Keratinocyte (primary cell): ENCODE measurements around the gene DDIT3. TPM values are rescaled to one million over a fixed set of nuclear protein-coding genes. Genes with fewer than 3 reads are reported as not detected.

Experiments used
- DNase-seq: peaks from one replicate; pipeline ENCODE4 v3.0.0-alpha.2; 2011; ENCODE audit warnings: low read depth, missing footprints, low spot score
- FAIRE-seq: peaks from 2 replicates; lab custom pipeline; 2011; peaks lifted over from hg19 to GRCh38; lab: Jason Lieb, UNC
- H2AFZ ChIP-seq: 2 replicates; pipeline ENCODE4 v1.6.0; 2012; ENCODE audit warnings: low read length, control low read depth, inconsistent platforms; ENCODE audit not compliant: control insufficient read depth
- H3K27ac ChIP-seq: 2 replicates; pipeline ENCODE4 v1.5.1; 2011; ENCODE audit warnings: low read length; ENCODE audit not compliant: control insufficient read depth, insufficient read depth
- H3K27me3 ChIP-seq: 3 replicates; pipeline ENCODE4 v1.6.0; 2011; ENCODE audit warnings: low read length; ENCODE audit not compliant: control insufficient read depth, insufficient read depth; ENCODE audit errors: extremely low read depth
- H3K36me3 ChIP-seq, 2 experiments: 2 replicates in 1 of 2; 3 replicates in 1 of 2; pipeline ENCODE4 v1.5.1; 2011; ENCODE audit warnings: low read length in 2 of 2, mild to moderate bottlenecking in 1 of 2; ENCODE audit not compliant: control insufficient read depth in 2 of 2, insufficient read depth in 2 of 2; ENCODE audit errors: extremely low read depth in 1 of 2
- H3K4me1 ChIP-seq: 3 replicates; pipeline ENCODE4 v1.5.1; 2011; ENCODE audit warnings: low read length; ENCODE audit not compliant: control insufficient read depth, insufficient read depth; ENCODE audit errors: extremely low read depth
- H3K4me2 ChIP-seq: 3 replicates; pipeline ENCODE4 v1.6.0; 2011; ENCODE audit warnings: low read depth, low read length; ENCODE audit not compliant: control insufficient read depth, insufficient read depth; ENCODE audit errors: extremely low read depth
- H3K4me3 ChIP-seq, 3 experiments: fragments of 200-600 bp in 1 of 3; sonication (generic) in 1 of 3; 2 replicates in 2 of 3; 3 replicates in 1 of 3; pipeline ENCODE4 v1.5.1; 2011 to 2016; ENCODE audit warnings: low read length in 3 of 3, mild to moderate bottlenecking in 3 of 3, control low read depth in 2 of 3, inconsistent platforms in 1 of 3, low read depth in 1 of 3, mixed read lengths in 1 of 3, mixed run types in 1 of 3, moderate library complexity in 1 of 3; ENCODE audit not compliant: control insufficient read depth in 2 of 3, insufficient read depth in 2 of 3; ENCODE audit errors: extremely low read depth in 1 of 3
- H3K79me2 ChIP-seq: 2 replicates; pipeline ENCODE4 v1.6.0; 2012; ENCODE audit warnings: low read length; ENCODE audit not compliant: control insufficient read depth, insufficient read depth
- H3K9ac ChIP-seq: 3 replicates; pipeline ENCODE4 v1.6.0; 2011; ENCODE audit warnings: low read length; ENCODE audit not compliant: control insufficient read depth, insufficient read depth; ENCODE audit errors: extremely low read depth
- H3K9me1 ChIP-seq: 3 replicates; pipeline ENCODE4 v1.6.0; 2011; ENCODE audit warnings: low read length; ENCODE audit not compliant: control insufficient read depth, insufficient read depth; ENCODE audit errors: extremely low read depth
- H3K9me3 ChIP-seq: 2 replicates; pipeline ENCODE4 v1.5.1; 2012; ENCODE audit warnings: low read depth, low read length; ENCODE audit not compliant: control insufficient read depth
- H4K20me1 ChIP-seq: 3 replicates; pipeline ENCODE4 v1.6.0; 2011; ENCODE audit warnings: low read length; ENCODE audit not compliant: control insufficient read depth, insufficient read depth; ENCODE audit errors: extremely low read depth
- CTCF ChIP-seq, 3 experiments: IDR thresholded peaks in 1 of 3; conservative IDR thresholded peaks in 1 of 3; optimal IDR thresholded peaks in 1 of 3; 2 replicates in 2 of 3; 3 replicates in 1 of 3; pipeline versions ENCODE3 to v1.5.1; 2011; ENCODE audit warnings: low read length in 3 of 3, mild to moderate bottlenecking in 3 of 3, moderate library complexity in 2 of 3, control low read depth in 1 of 3, inconsistent platforms in 1 of 3; ENCODE audit not compliant: insufficient read depth in 2 of 3; ENCODE audit errors: extremely low read depth in 1 of 3
- EZH2 ChIP-seq: IDR thresholded peaks from one replicate; pipeline ENCODE4 v1.6.1; 2012; ENCODE audit warnings: inconsistent platforms, mild to moderate bottlenecking, low read length, moderate library complexity
- dilution Hi-C: fragments of 300-500 bp; cut with MboI; formaldehyde crosslinking; loops from one replicate; pipeline ENCODE4 v1.7.0; 2020; ENCODE audit warnings: low sequenced_read_pairs; ENCODE audit not compliant: extremely low pct_ligation_motif_present
- polyA plus RNA-seq, 5 experiments: library from polyadenylated mRNA; depleted of rRNA in 3 of 5; stranded (reverse) in 3 of 5; stranded (forward) in 1 of 5; unstranded in 1 of 5; fragments of >200 nt; gene quantifications; 1 replicate in 1 of 5; 2 replicates in 3 of 5; 3 replicates in 1 of 5; pipeline versions ENCODE4 v1.2.1 to v1.2.3, GENCODE V29; 2011 to 2012; ENCODE audit warnings: missing spikeins in 2 of 5, low read depth in 1 of 5, low replicate concordance in 1 of 5

DDIT3 gene
- polyA plus RNA-seq, 1 donor (not counting 4 experiments of a cell fraction or from before 2014, with no cell fraction given), result 25.6 TPM

GRCh38 chr12:57521525-57522010 lies 1.3 kb upstream of the DDIT3 start:
- H3K36me3 ChIP-seq, result peaks cover 27 to 40% of the 10 kb centered on the region in 2 experiments
- no peak for FAIRE-seq
- H3K27me3 ChIP-seq, result no peaks in the 10 kb centered on the region
- no peak for TF ChIP-seq CTCF (optimal IDR thresholded peaks at IDR 0.05 in 1 of 3, IDR thresholded peaks at IDR 0.05 in 1 of 3, conservative IDR thresholded peaks at IDR 0.05 in 1 of 3; ENCODE audit: extremely low read depth in 1 of 3, insufficient read depth in 2 of 3, low read length in 3 of 3)
- no peak for TF ChIP-seq EZH2
- peaks cover 17% of the 10 kb centered on the region for H4K20me1 ChIP-seq
- no peak overlapping the region for H2AFZ ChIP-seq
- dilution Hi-C loops, result no loop called here
- peaks cover 36% of the 10 kb centered on the region for H3K4me1 ChIP-seq
- DNase-seq, result no peak
- peak overlapping the region; percentile 69 for H3K4me2 ChIP-seq
- H3K9me3 ChIP-seq, result no peaks in the 10 kb centered on the region
- H3K4me3 ChIP-seq, result peak overlapping the region in 1 of 3 experiments; percentile 12
- H3K79me2 ChIP-seq, result peaks cover 45% of the 10 kb centered on the region
- peaks cover 2% of the 10 kb centered on the region for H3K9me1 ChIP-seq
- peak overlapping the region; percentile 92 for H3K27ac ChIP-seq
- peak overlapping the region; percentile 46 for H3K9ac ChIP-seq

GRCh38 chr12:57519796-57520052 lies 590 bp downstream of the DDIT3 start:
- Histone ChIP-seq H3K9me1 (peaks cover 2% of the 10 kb centered on the region), H3K9ac (peak overlapping the region; percentile 100), H3K36me3 (peaks cover 33 to 58% of the 10 kb centered on the region in 2 experiments), H3K27ac (peak overlapping the region; percentile 99), H3K4me2 (peak overlapping the region; percentile 97), H2AFZ (no peak overlapping the region), H3K4me3 (peak overlapping the region; percentile 89 to 99 (median 90)), H3K27me3 (no peaks in the 10 kb centered on the region), H4K20me1 (peaks cover 21% of the 10 kb centered on the region), H3K79me2 (peaks cover 38% of the 10 kb centered on the region), H3K9me3 (no peaks in the 10 kb centered on the region), H3K4me1 (peaks cover 33% of the 10 kb centered on the region)
- dilution Hi-C loops, result no loop called here
- DNase-seq, result no peak
- FAIRE-seq, result no peak
- TF ChIP-seq CTCF (optimal IDR thresholded peaks at IDR 0.05 in 1 of 3, IDR thresholded peaks at IDR 0.05 in 1 of 3, conservative IDR thresholded peaks at IDR 0.05 in 1 of 3; ENCODE audit: extremely low read depth in 1 of 3, insufficient read depth in 2 of 3, low read length in 3 of 3) (no peak), EZH2 (no peak)
